ENCODE data around the gene ANKRD28.
A peak's percentile ranks its signal among the peaks of the same experiment; 100 is the strongest.

The ANKRD28 gene

GRCh38 chr3:15638193-15638890, 159.4 kb downstream of the ANKRD28 start:
- Histone ChIP-seq H3K14ac (ENCODE audit: low read length in 2 of 2) (no peak overlapping the region), H2AFZ (ENCODE audit: low read depth, low read length) (no peak overlapping the region), H3K18ac (ENCODE audit: low read depth in 1 of 2, low read length in 2 of 2) (peak overlapping the region in 1 of 2 experiments; percentile 76), H3K9ac (ENCODE audit: low read length) (peak overlapping the region; percentile 2), H3K4ac (ENCODE audit: low read depth in 1 of 2, low read length in 2 of 2) (no peak overlapping the region), H4K8ac (ENCODE audit: low read length) (no peak overlapping the region), H3K79me1 (replicated peaks; ENCODE audit: low read length, poor library complexity, severe bottlenecking) (peaks cover 4% of the 10 kb centered on the region), H3K4me2 (ENCODE audit: low read length, poor library complexity, severe bottlenecking) (no peak overlapping the region), H2BK120ac (ENCODE audit: low read depth, low read length) (no peak overlapping the region), H3K9me3 (ENCODE audit: control insufficient read depth, low read length) (no peaks in the 10 kb centered on the region), H2BK12ac (ENCODE audit: low read length in 2 of 2) (peak overlapping the region in 1 of 2 experiments; percentile 75), H3K27ac (ENCODE audit: low read length, poor library complexity, severe bottlenecking) (no peak overlapping the region), H2BK5ac (ENCODE audit: low read depth, low read length, poor library complexity, severe bottlenecking) (no peak overlapping the region), H3K4me1 (ENCODE audit: control insufficient read depth, insufficient read depth, low read depth, low read length) (peaks cover 17% of the 10 kb centered on the region), H2BK15ac (ENCODE audit: low read depth, poor library complexity, severe bottlenecking) (no peak overlapping the region), H2AK5ac (ENCODE audit: low read length, severe bottlenecking) (no peak overlapping the region), H3K27me3 (ENCODE audit: control insufficient read depth in 1 of 2, insufficient read depth in 1 of 2, low read length in 2 of 2) (no peaks in the 10 kb centered on the region), H4K91ac (ENCODE audit: low read length) (no peak overlapping the region), H3K4me3 (ENCODE audit: insufficient read depth in 1 of 2, low read depth in 1 of 2, low read length in 2 of 2) (no peak overlapping the region), H3K23ac (ENCODE audit: low read length in 2 of 2) (no peak overlapping the region), H3K36me3 (ENCODE audit: control insufficient read depth in 1 of 2, insufficient read depth in 2 of 2, low read depth in 1 of 2, low read length in 2 of 2) (peaks cover 0 to 4% of the 10 kb centered on the region in 2 experiments)
- peak; percentile 73 for DNase-seq
- WGBS: 83% methylated on average over 4 of the region's 6 CpGs

GRCh38 chr3:15637131-15637951, 160.4 kb downstream of the ANKRD28 start:
- Histone ChIP-seq H3K14ac (ENCODE audit: low read length in 2 of 2) (peak overlapping the region in 1 of 2 experiments; percentile 90), H2BK12ac (ENCODE audit: low read length in 2 of 2) (peak overlapping the region; percentile 22 to 99), H3K4ac (ENCODE audit: low read depth in 1 of 2, low read length in 2 of 2) (peak overlapping the region; percentile 39 to 85)

GRCh38 chr3:15636028-15636709, 161.6 kb downstream of the ANKRD28 start:
- WGBS: 3% methylated on average over 13 of the region's 14 CpGs

More at GRCh38 chr3:15637131-15637951, 160.4 kb downstream of the ANKRD28 start:
- H4K8ac ChIP-seq (ENCODE audit: low read length): peak overlapping the region; percentile 33
- H3K18ac ChIP-seq (ENCODE audit: low read depth in 1 of 2, low read length in 2 of 2): peak overlapping the region in 1 of 2 experiments; percentile 98
- H4K91ac ChIP-seq (ENCODE audit: low read length): no peak overlapping the region
- H3K9ac ChIP-seq (ENCODE audit: low read length): peak overlapping the region; percentile 54
- H2BK15ac ChIP-seq (ENCODE audit: low read depth, poor library complexity, severe bottlenecking): no peak overlapping the region
- peaks cover 19% of the 10 kb centered on the region for H3K4me1 ChIP-seq (ENCODE audit: control insufficient read depth, insufficient read depth, low read depth, low read length)
- 81% methylated on average over 4 of the region's 7 CpGs for WGBS
- H3K79me1 ChIP-seq (replicated peaks; ENCODE audit: low read length, poor library complexity, severe bottlenecking): peaks cover 6% of the 10 kb centered on the region
- peaks cover 0 to 4% of the 10 kb centered on the region in 2 experiments for H3K36me3 ChIP-seq (ENCODE audit: control insufficient read depth in 1 of 2, insufficient read depth in 2 of 2, low read depth in 1 of 2, low read length in 2 of 2)
- H2AK5ac ChIP-seq (ENCODE audit: low read length, severe bottlenecking): peak overlapping the region; percentile 67
- no peak overlapping the region for H3K4me3 ChIP-seq (ENCODE audit: insufficient read depth in 1 of 2, low read depth in 1 of 2, low read length in 2 of 2)
- H2BK5ac ChIP-seq (ENCODE audit: low read depth, low read length, poor library complexity, severe bottlenecking): no peak overlapping the region
- H3K4me2 ChIP-seq (ENCODE audit: low read length, poor library complexity, severe bottlenecking): no peak overlapping the region
- peak; percentile 28 for DNase-seq
- no peak overlapping the region for H2AFZ ChIP-seq (ENCODE audit: low read depth, low read length)
- H3K27ac ChIP-seq (ENCODE audit: low read length, poor library complexity, severe bottlenecking): peak overlapping the region; percentile 49
- H2BK120ac ChIP-seq (ENCODE audit: low read depth, low read length): peak overlapping the region; percentile 93
- no peaks in the 10 kb centered on the region for H3K9me3 ChIP-seq (ENCODE audit: control insufficient read depth, low read length)
- no peak overlapping the region for H3K23ac ChIP-seq (ENCODE audit: low read length in 2 of 2)
- no peaks in the 10 kb centered on the region for H3K27me3 ChIP-seq (ENCODE audit: control insufficient read depth in 1 of 2, insufficient read depth in 1 of 2, low read length in 2 of 2)

More at GRCh38 chr3:15636028-15636709, 161.6 kb downstream of the ANKRD28 start:
- Histone ChIP-seq H3K4me1 (ENCODE audit: control insufficient read depth, insufficient read depth, low read depth, low read length) (peaks cover 24% of the 10 kb centered on the region), H3K9ac (ENCODE audit: low read length) (peak overlapping the region; percentile 89), H4K91ac (ENCODE audit: low read length) (peak overlapping the region; percentile 94), H3K4me2 (ENCODE audit: low read length, poor library complexity, severe bottlenecking) (peak overlapping the region; percentile 29), H3K4me3 (ENCODE audit: insufficient read depth in 1 of 2, low read depth in 1 of 2, low read length in 2 of 2) (peak overlapping the region in 1 of 2 experiments; percentile 56), H3K4ac (ENCODE audit: low read depth in 1 of 2, low read length in 2 of 2) (peak overlapping the region; percentile 92 to 94), H3K9me3 (ENCODE audit: control insufficient read depth, low read length) (no peaks in the 10 kb centered on the region), H3K79me1 (replicated peaks; ENCODE audit: low read length, poor library complexity, severe bottlenecking) (peaks cover 9% of the 10 kb centered on the region), H2BK15ac (ENCODE audit: low read depth, poor library complexity, severe bottlenecking) (no peak overlapping the region), H3K23ac (ENCODE audit: low read length in 2 of 2) (no peak overlapping the region), H2BK12ac (ENCODE audit: low read length in 2 of 2) (peak overlapping the region; percentile 75 to 99), H2AFZ (ENCODE audit: low read depth, low read length) (peak overlapping the region; percentile 73), H3K18ac (ENCODE audit: low read depth in 1 of 2, low read length in 2 of 2) (peak overlapping the region; percentile 94 to 97), H2AK5ac (ENCODE audit: low read length, severe bottlenecking) (peak overlapping the region; percentile 29), H3K14ac (ENCODE audit: low read length in 2 of 2) (peak overlapping the region in 1 of 2 experiments; percentile 12), H2BK120ac (ENCODE audit: low read depth, low read length) (peak overlapping the region; percentile 93), H3K36me3 (ENCODE audit: control insufficient read depth in 1 of 2, insufficient read depth in 2 of 2, low read depth in 1 of 2, low read length in 2 of 2) (no peaks in the 10 kb centered on the region), H4K8ac (ENCODE audit: low read length) (peak overlapping the region; percentile 97), H3K27me3 (ENCODE audit: control insufficient read depth in 1 of 2, insufficient read depth in 1 of 2, low read length in 2 of 2) (no peaks in the 10 kb centered on the region), H3K27ac (ENCODE audit: low read length, poor library complexity, severe bottlenecking) (peak overlapping the region; percentile 96), H2BK5ac (ENCODE audit: low read depth, low read length, poor library complexity, severe bottlenecking) (peak overlapping the region; percentile 92)
- DNase-seq: peak; percentile 94

All from mesenchymal stem cell (in vitro differentiated cells and primary cell).